ENCODE measurements around the gene OAT. TPM values are rescaled to one million over a fixed set of nuclear protein-coding genes. Genes with fewer than 3 reads are reported as not detected.

OAT gene
- 35.0 and 37.1 TPM in 2 replicates for total RNA-seq
- long read RNA-seq, transcript OAT-208 (9 exons, 1,864 nt), result minor isoform, 8 of 414 reads
- long read RNA-seq, transcript OAT-201 (10 exons, 2,048 nt), result major isoform, 383 of 414 reads
- long read RNA-seq, partial matches to known transcripts, result 10 of 414 reads
- long read RNA-seq, other reads (novel, unspliced or antisense), result 13 of 414 reads

DNA sequence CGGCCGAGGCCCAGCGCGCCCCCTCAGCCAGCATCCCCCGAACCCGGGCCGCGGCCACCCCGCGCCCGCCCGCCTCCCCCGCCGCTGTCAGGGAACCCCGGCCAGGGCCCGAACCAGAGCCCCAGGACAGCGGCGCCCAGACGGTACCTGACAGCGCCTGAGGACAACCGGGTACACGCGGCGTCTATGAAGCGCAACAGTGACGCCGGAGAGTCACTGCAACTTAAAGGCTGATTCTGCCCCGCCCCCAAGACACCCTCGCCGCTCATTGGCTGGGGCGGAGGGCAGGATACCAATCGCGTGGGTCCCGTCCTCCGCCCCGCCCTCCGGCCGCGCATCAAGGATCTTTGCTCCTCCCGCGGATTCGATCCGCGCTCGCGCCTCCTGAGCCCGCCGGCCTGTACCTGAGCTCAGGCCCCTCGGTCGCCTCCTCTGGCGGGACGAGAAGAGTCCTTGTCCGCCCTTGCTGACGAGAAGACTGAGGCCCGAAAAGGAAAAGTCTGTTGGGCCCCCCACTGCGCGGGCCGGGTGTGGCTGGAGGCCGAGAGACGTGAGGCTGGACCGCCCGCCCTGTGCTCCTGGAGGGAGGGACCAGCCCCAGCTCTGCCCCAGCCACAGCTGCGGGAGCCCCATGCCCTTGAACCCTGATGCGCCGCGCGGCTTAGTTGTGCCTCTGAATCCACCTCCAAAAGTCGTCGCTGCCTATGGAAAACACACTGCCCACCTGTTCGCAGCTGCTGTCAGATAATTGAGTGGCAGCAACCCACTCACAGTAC is at the start of gene OAT:
Gene OAT, minus strand, starts transcription at position 198 of the 776 bp plus-strand sequence. CDS start 6,752 bp downstream, outside the sequence.
- peak; percentile 95 for DNase-seq (ENCODE audit: low spot score, unreplicated experiment)
- Mint-ChIP-seq H3K4me3 (ENCODE audit: low read depth) (peak within 1 kb of the TSS; percentile 80), H3K27ac (peak within 1 kb of the TSS; percentile 82), H3K9me3 (ENCODE audit: low read depth) (no peaks in the 10 kb centered on the region), H3K36me3 (ENCODE audit: insufficient read depth) (no peaks in the 10 kb centered on the region), H3K27me3 (peaks cover 38% of the 10 kb centered on the region), H3K4me1 (ENCODE audit: low read depth) (peaks cover 14% of the 10 kb centered on the region)
- TF ChIP-seq, protein P1, sequence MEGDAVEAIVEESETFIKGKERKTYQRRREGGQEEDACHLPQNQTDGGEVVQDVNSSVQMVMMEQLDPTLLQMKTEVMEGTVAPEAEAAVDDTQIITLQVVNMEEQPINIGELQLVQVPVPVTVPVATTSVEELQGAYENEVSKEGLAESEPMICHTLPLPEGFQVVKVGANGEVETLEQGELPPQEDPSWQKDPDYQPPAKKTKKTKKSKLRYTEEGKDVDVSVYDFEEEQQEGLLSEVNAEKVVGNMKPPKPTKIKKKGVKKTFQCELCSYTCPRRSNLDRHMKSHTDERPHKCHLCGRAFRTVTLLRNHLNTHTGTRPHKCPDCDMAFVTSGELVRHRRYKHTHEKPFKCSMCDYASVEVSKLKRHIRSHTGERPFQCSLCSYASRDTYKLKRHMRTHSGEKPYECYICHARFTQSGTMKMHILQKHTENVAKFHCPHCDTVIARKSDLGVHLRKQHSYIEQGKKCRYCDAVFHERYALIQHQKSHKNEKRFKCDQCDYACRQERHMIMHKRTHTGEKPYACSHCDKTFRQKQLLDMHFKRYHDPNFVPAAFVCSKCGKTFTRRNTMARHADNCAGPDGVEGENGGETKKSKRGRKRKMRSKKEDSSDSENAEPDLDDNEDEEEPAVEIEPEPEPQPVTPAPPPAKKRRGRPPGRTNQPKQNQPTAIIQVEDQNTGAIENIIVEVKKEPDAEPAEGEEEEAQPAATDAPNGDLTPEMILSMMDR (IDR thresholded peaks at IDR 0.05; ENCODE audit: unreplicated experiment), result peak; percentile 44

DNA sequence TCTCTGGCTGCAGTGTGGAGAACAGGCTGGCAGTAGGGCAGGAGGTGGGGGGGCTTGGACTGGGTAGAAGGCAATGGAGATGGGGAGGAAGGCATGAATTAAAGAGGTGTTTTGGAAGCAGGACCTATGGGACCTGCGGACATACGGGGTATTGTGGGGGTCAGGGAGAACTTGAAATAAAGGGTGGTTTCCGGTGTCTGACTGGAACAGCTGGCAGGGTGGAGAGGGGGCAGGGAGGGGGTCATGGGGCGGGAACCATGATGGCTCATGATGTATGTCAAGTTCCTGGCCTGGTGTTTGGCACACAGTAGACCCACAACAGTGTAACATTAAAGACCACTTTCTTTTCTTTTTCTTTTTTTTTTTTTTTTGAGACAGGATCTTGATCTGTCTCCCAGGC is 48.4 kb upstream of the OAT start:
- H3K36me3 Mint-ChIP-seq (ENCODE audit: insufficient read depth), result no peaks in the 10 kb centered on the region
- peaks cover 9% of the 10 kb centered on the region for H3K4me1 Mint-ChIP-seq (ENCODE audit: low read depth)
- no peak overlapping the region for H3K4me3 Mint-ChIP-seq (ENCODE audit: low read depth)
- no peaks in the 10 kb centered on the region for H3K9me3 Mint-ChIP-seq (ENCODE audit: low read depth)
- no peaks in the 10 kb centered on the region for H3K27me3 Mint-ChIP-seq
- TF ChIP-seq, protein P1 (IDR thresholded peaks at IDR 0.05; ENCODE audit: unreplicated experiment), result no peak
- H3K27ac Mint-ChIP-seq, result no peak overlapping the region
- no peak for DNase-seq (ENCODE audit: low spot score, unreplicated experiment)

DNA sequence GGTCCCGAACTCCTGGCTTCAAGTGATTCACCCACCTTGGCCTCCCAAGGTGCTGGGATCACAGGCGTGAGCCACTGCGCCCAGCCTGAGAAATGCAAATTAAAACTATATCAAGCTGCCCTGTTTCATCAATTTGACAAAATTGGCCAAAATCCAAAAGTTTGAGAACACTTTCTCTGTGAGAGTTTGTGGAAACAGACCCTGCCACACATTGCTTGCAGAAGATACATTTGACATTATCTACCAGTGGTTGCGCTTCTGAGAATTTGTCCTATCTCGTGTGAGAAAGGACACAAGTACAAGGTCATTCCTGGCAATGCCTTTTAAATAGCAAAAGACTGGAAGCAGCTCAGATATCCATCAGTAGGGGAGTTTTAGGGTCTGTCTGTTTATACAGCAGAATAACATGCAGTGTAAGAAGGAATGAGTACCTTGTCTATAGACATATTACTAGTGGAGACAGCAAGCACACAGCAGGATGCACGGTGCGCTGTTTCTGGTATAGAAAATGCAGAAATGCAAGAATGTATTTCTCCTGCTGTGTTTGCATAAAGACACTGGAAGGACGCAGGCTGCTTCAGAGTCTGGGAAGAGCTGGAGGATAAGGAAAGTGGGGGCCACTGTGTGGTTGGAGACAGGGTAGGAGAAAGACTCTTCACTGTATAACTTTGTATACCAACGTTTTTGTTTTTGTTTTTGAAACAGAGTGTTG is 47.2 kb upstream of the OAT start:
- Mint-ChIP-seq H3K4me1 (ENCODE audit: low read depth) (peaks cover 8% of the 10 kb centered on the region), H3K4me3 (ENCODE audit: low read depth) (no peak overlapping the region), H3K27me3 (no peaks in the 10 kb centered on the region), H3K27ac (no peak overlapping the region), H3K36me3 (ENCODE audit: insufficient read depth) (no peaks in the 10 kb centered on the region), H3K9me3 (ENCODE audit: low read depth) (no peaks in the 10 kb centered on the region)
- TF ChIP-seq, protein P1 (IDR thresholded peaks at IDR 0.05; ENCODE audit: unreplicated experiment), result no peak
- DNase-seq (ENCODE audit: low spot score, unreplicated experiment), result no peak

DNA sequence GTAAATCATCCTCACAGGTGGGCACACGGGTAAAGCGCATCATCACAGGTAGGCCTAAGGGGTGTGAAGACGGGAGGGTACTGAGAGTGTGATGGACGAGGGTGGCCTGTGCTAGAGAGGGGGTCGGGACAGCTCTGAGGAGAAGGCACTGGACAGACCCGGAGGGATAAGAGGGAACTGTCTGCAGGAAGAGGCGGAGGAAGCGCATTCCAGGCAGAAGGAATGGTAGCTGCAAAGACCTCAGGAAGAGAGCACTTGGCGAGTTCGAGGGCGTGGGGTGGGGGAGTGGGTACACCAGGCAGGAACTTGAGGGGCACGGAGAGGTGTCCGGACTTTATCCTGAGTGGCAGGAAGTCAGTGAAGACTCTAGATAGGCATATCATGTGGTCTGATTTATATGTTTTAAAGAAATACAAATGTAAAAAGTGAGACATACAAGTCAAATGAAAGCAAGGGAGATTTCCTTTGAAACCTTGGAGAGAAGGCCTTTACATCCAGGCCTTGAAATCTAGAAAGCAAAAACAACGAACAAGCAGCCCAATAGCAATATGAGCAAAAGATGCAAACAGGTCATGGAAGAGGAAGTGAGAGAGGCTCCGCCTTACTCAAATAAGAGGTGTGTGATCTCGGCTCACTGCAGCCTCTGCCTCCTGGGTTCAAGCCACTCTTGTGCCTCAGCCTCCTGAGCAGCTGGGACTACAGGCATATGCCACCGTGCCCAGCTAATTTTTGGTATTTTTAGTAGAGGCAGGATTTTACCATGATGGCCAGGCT is 46.5 kb upstream of the OAT start:
- Mint-ChIP-seq H3K4me1 (ENCODE audit: low read depth) (peaks cover 2% of the 10 kb centered on the region), H3K9me3 (ENCODE audit: low read depth) (no peaks in the 10 kb centered on the region), H3K27ac (no peak overlapping the region), H3K27me3 (peaks cover under 1% of the 10 kb centered on the region), H3K4me3 (ENCODE audit: low read depth) (no peak overlapping the region), H3K36me3 (ENCODE audit: insufficient read depth) (no peaks in the 10 kb centered on the region)
- TF ChIP-seq, protein P1 (IDR thresholded peaks at IDR 0.05; ENCODE audit: unreplicated experiment), result no peak
- DNase-seq (ENCODE audit: low spot score, unreplicated experiment), result no peak

All from progenitor cell of endocrine pancreas (in vitro differentiated cells).